Activated T-cell treated with anti-CD3 and anti-CD28 coated beads, Interleukin-2, amount 50 U/mL, for 24 hours (primary cell): ENCODE results near the gene CERS3.
"Not testable (repeated sequence)": the region's sequence is repeated elsewhere in the genome, so short reads cannot be mapped to it uniquely, and the experiment has no call there.

ENCODE experiments used
- DNase-seq: peaks from one replicate; pipeline ENCODE4 v3.0.0-alpha.2; 2020
- H3K27ac Mint-ChIP-seq: 2 replicates; pipeline ENCODE4 v1.8.0; 2020; ENCODE audit warnings: mild to moderate bottlenecking, mixed read lengths
- H3K27me3 Mint-ChIP-seq: 2 replicates; pipeline ENCODE4 v1.8.0; 2020; ENCODE audit warnings: mixed read lengths
- H3K36me3 Mint-ChIP-seq: 2 replicates; pipeline ENCODE4 v1.8.0; 2020; ENCODE audit warnings: low read depth, mixed read lengths
- H3K4me1 Mint-ChIP-seq: 2 replicates; pipeline ENCODE4 v1.8.0; 2020; ENCODE audit warnings: low read depth, mixed read lengths
- H3K4me3 Mint-ChIP-seq: 2 replicates; pipeline ENCODE4 v1.8.0; 2020; ENCODE audit warnings: mild to moderate bottlenecking, moderate library complexity, mixed read lengths
- H3K9me3 Mint-ChIP-seq: 2 replicates; pipeline ENCODE4 v1.8.0; 2020; ENCODE audit warnings: mixed read lengths

CERS3 gene

GRCh38 chr15:100466073-100466472, 62.7 kb downstream of the CERS3 start:
- Mint-ChIP-seq H3K4me3 (no peak overlapping the region), H3K4me1 (peaks cover 14% of the 10 kb centered on the region), H3K36me3 (no peaks in the 10 kb centered on the region), H3K27me3 (no peaks in the 10 kb centered on the region), H3K9me3 (no peaks in the 10 kb centered on the region), H3K27ac (no peak overlapping the region)
- no peak for DNase-seq

GRCh38 chr15:100464888-100465287, 63.9 kb downstream of the CERS3 start:
- Mint-ChIP-seq H3K4me1 (peaks cover 14% of the 10 kb centered on the region), H3K4me3 (no peak overlapping the region), H3K27me3 (no peaks in the 10 kb centered on the region), H3K36me3 (no peaks in the 10 kb centered on the region), H3K9me3 (no peaks in the 10 kb centered on the region), H3K27ac (no peak overlapping the region)
- DNase-seq: no peak

- H3K27ac Mint-ChIP-seq: no peak overlapping the region
- peaks cover 14% of the 10 kb centered on the region for H3K4me1 Mint-ChIP-seq
- H3K4me3 Mint-ChIP-seq: no peak overlapping the region
- no peaks in the 10 kb centered on the region for H3K27me3 Mint-ChIP-seq
- H3K36me3 Mint-ChIP-seq: no peaks in the 10 kb centered on the region
- H3K9me3 Mint-ChIP-seq: no peaks in the 10 kb centered on the region
- no peak for DNase-seq
Observed at GRCh38 chr15:100464256-100464655, 64.5 kb downstream of the CERS3 start.

- no peaks in the 10 kb centered on the region for H3K27me3 Mint-ChIP-seq
- H3K27ac Mint-ChIP-seq: no peak overlapping the region
- no peaks in the 10 kb centered on the region for H3K36me3 Mint-ChIP-seq
- H3K4me1 Mint-ChIP-seq: peaks cover 14% of the 10 kb centered on the region
- no peak overlapping the region for H3K4me3 Mint-ChIP-seq
- no peak for DNase-seq
- peaks cover 2% of the 10 kb centered on the region for H3K9me3 Mint-ChIP-seq
Observed at GRCh38 chr15:100463515-100463914, 65.2 kb downstream of the CERS3 start.

GRCh38 chr15:100461049-100461448, 67.7 kb downstream of the CERS3 start:
- Mint-ChIP-seq H3K36me3 (no peaks in the 10 kb centered on the region), H3K4me1 (peaks cover 14% of the 10 kb centered on the region), H3K9me3 (peaks cover 2% of the 10 kb centered on the region), H3K27ac (no peak overlapping the region), H3K4me3 (no peak overlapping the region), H3K27me3 (no peaks in the 10 kb centered on the region)
- no peak for DNase-seq

- H3K4me3 Mint-ChIP-seq: no peak overlapping the region
- no peaks in the 10 kb centered on the region for H3K36me3 Mint-ChIP-seq
- DNase-seq: no peak
- peaks cover 2% of the 10 kb centered on the region for H3K9me3 Mint-ChIP-seq
- H3K4me1 Mint-ChIP-seq: no peaks in the 10 kb centered on the region
- no peak overlapping the region for H3K27ac Mint-ChIP-seq
- no peaks in the 10 kb centered on the region for H3K27me3 Mint-ChIP-seq
Observed at GRCh38 chr15:100457201-100457600, 71.5 kb downstream of the CERS3 start.

GRCh38 chr15:100454148-100454547, 74.6 kb downstream of the CERS3 start:
- no peak for DNase-seq
- H3K36me3 Mint-ChIP-seq: peaks cover 6% of the 10 kb centered on the region
- no peak overlapping the region for H3K27ac Mint-ChIP-seq
- no peaks in the 10 kb centered on the region for H3K4me1 Mint-ChIP-seq
- no peak overlapping the region for H3K4me3 Mint-ChIP-seq
- H3K27me3 Mint-ChIP-seq: no peaks in the 10 kb centered on the region
- H3K9me3 Mint-ChIP-seq: peaks cover 15% of the 10 kb centered on the region

GRCh38 chr15:100448481-100448880, 80.3 kb downstream of the CERS3 start:
- DNase-seq: no peak
- no peak overlapping the region for H3K27ac Mint-ChIP-seq
- H3K4me1 Mint-ChIP-seq: no peaks in the 10 kb centered on the region
- no peaks in the 10 kb centered on the region for H3K27me3 Mint-ChIP-seq
- peaks cover 13% of the 10 kb centered on the region for H3K9me3 Mint-ChIP-seq
- H3K36me3 Mint-ChIP-seq: peaks cover 6% of the 10 kb centered on the region
- no peak overlapping the region for H3K4me3 Mint-ChIP-seq

GRCh38 chr15:100441063-100441462, 87.7 kb downstream of the CERS3 start:
- not testable (repeated sequence) for DNase-seq, H3K4me1 Mint-ChIP-seq, H3K27ac Mint-ChIP-seq, H3K36me3 Mint-ChIP-seq, H3K4me3 Mint-ChIP-seq, H3K9me3 Mint-ChIP-seq, H3K27me3 Mint-ChIP-seq

- no peak overlapping the region for H3K4me3 Mint-ChIP-seq
- H3K36me3 Mint-ChIP-seq: no peaks in the 10 kb centered on the region
- H3K27ac Mint-ChIP-seq: no peak overlapping the region
- no peaks in the 10 kb centered on the region for H3K27me3 Mint-ChIP-seq
- no peaks in the 10 kb centered on the region for H3K9me3 Mint-ChIP-seq
- no peak for DNase-seq
- peaks cover 4% of the 10 kb centered on the region for H3K4me1 Mint-ChIP-seq
Observed at GRCh38 chr15:100439514-100439913, 89.2 kb downstream of the CERS3 start.

GRCh38 chr15:100438570-100438969, 90.2 kb downstream of the CERS3 start:
- H3K27ac Mint-ChIP-seq: no peak overlapping the region
- no peaks in the 10 kb centered on the region for H3K27me3 Mint-ChIP-seq
- DNase-seq: peak; percentile 34
- no peaks in the 10 kb centered on the region for H3K9me3 Mint-ChIP-seq
- no peak overlapping the region for H3K4me3 Mint-ChIP-seq
- no peaks in the 10 kb centered on the region for H3K36me3 Mint-ChIP-seq
- peaks cover 4% of the 10 kb centered on the region for H3K4me1 Mint-ChIP-seq

- peaks cover 4% of the 10 kb centered on the region for H3K4me1 Mint-ChIP-seq
- no peak overlapping the region for H3K4me3 Mint-ChIP-seq
- no peaks in the 10 kb centered on the region for H3K9me3 Mint-ChIP-seq
- no peaks in the 10 kb centered on the region for H3K36me3 Mint-ChIP-seq
- no peak for DNase-seq
- no peaks in the 10 kb centered on the region for H3K27me3 Mint-ChIP-seq
- no peak overlapping the region for H3K27ac Mint-ChIP-seq
Observed at GRCh38 chr15:100437261-100437660, 91.5 kb downstream of the CERS3 start.

GRCh38 chr15:100434561-100434960, 94.2 kb downstream of the CERS3 start:
- Mint-ChIP-seq H3K4me3 (no peak overlapping the region), H3K9me3 (no peaks in the 10 kb centered on the region), H3K36me3 (no peaks in the 10 kb centered on the region)

GRCh38 chr15:100434038-100434437, 94.7 kb downstream of the CERS3 start:
- no peak overlapping the region for H3K27ac Mint-ChIP-seq
- H3K27me3 Mint-ChIP-seq: no peaks in the 10 kb centered on the region
- H3K4me1 Mint-ChIP-seq: peaks cover 4% of the 10 kb centered on the region
- H3K36me3 Mint-ChIP-seq: no peaks in the 10 kb centered on the region
- no peak for DNase-seq
- H3K4me3 Mint-ChIP-seq: no peak overlapping the region
- H3K9me3 Mint-ChIP-seq: no peaks in the 10 kb centered on the region

More at GRCh38 chr15:100434561-100434960, 94.2 kb downstream of the CERS3 start:
- H3K27me3 Mint-ChIP-seq: no peaks in the 10 kb centered on the region
- DNase-seq: no peak
- H3K27ac Mint-ChIP-seq: no peak overlapping the region
- H3K4me1 Mint-ChIP-seq: peaks cover 4% of the 10 kb centered on the region

- no peaks in the 10 kb centered on the region for H3K27me3 Mint-ChIP-seq
- H3K4me3 Mint-ChIP-seq: no peak overlapping the region
- no peak overlapping the region for H3K27ac Mint-ChIP-seq
- no peaks in the 10 kb centered on the region for H3K4me1 Mint-ChIP-seq
- no peaks in the 10 kb centered on the region for H3K9me3 Mint-ChIP-seq
- no peak for DNase-seq
- no peaks in the 10 kb centered on the region for H3K36me3 Mint-ChIP-seq
Observed at GRCh38 chr15:100433304-100433703, 95.4 kb downstream of the CERS3 start.

GRCh38 chr15:100430411-100430810, 98.3 kb downstream of the CERS3 start:
- no peak overlapping the region for H3K27ac Mint-ChIP-seq
- no peaks in the 10 kb centered on the region for H3K4me1 Mint-ChIP-seq
- H3K4me3 Mint-ChIP-seq: no peak overlapping the region
- no peaks in the 10 kb centered on the region for H3K36me3 Mint-ChIP-seq
- no peak for DNase-seq
- no peaks in the 10 kb centered on the region for H3K27me3 Mint-ChIP-seq
- H3K9me3 Mint-ChIP-seq: peaks cover 2% of the 10 kb centered on the region
